Smooth muscle cell (in vitro differentiated cells): ENCODE results near the gene MALRD1. TPM values are rescaled to one million over a fixed set of nuclear protein-coding genes. Genes with fewer than 3 reads are reported as not detected.

Experiments used
- DNase-seq: peaks from one replicate; lab custom pipeline; 2025; ENCODE audit not compliant: unreplicated experiment; lab: John Stamatoyannopoulos, UW
- H2AFZ ChIP-seq: fragments of 200-600 bp; sonication (generic); 2 replicates; pipeline ENCODE4 v1.6.0; 2016; ENCODE audit warnings: antibody characterized with exemption, low read depth, mild to moderate bottlenecking
- H3F3A ChIP-seq: fragments of 200-600 bp; sonication (generic); 2 replicates; pipeline ENCODE4 v1.6.0; 2017; ENCODE audit warnings: antibody characterized with exemption, low read depth
- H3K27ac ChIP-seq: fragments of 200-600 bp; sonication (generic); 2 replicates; pipeline ENCODE4 v1.5.1; 2016; ENCODE audit warnings: low read depth, mild to moderate bottlenecking
- H3K27me3 ChIP-seq: fragments of 200-600 bp; sonication (generic); 2 replicates; pipeline ENCODE4 v1.6.1; 2016; ENCODE audit warnings: low read depth, mild to moderate bottlenecking
- H3K36me3 ChIP-seq: fragments of 200-600 bp; sonication (generic); 2 replicates; pipeline ENCODE4 v1.5.1; 2016; ENCODE audit warnings: low read depth
- H3K4me1 ChIP-seq: fragments of 200-600 bp; sonication (generic); 2 replicates; pipeline ENCODE4 v1.5.1; 2016; ENCODE audit warnings: low read depth
- H3K4me2 ChIP-seq: fragments of 200-600 bp; sonication (generic); 2 replicates; pipeline ENCODE4 v1.6.0; 2016; ENCODE audit warnings: mild to moderate bottlenecking
- H3K4me3 ChIP-seq: fragments of 200-600 bp; sonication (generic); 2 replicates; pipeline ENCODE4 v1.5.1; 2016; ENCODE audit warnings: mild to moderate bottlenecking
- H3K79me2 ChIP-seq: fragments of 200-600 bp; sonication (generic); 2 replicates; pipeline ENCODE4 v1.6.0; 2016; ENCODE audit warnings: low read depth, mild to moderate bottlenecking
- H3K9ac ChIP-seq: fragments of 200-600 bp; sonication (generic); 2 replicates; pipeline ENCODE4 v1.6.0; 2016; ENCODE audit warnings: low read depth
- H3K9me3 ChIP-seq: fragments of 200-600 bp; sonication (generic); replicated peaks from 2 replicates; pipeline ENCODE4 v1.5.1; 2016; ENCODE audit warnings: low read depth
- H4K20me1 ChIP-seq: fragments of 200-600 bp; sonication (generic); 2 replicates; pipeline ENCODE4 v1.6.0; 2016; ENCODE audit warnings: low read depth
- WGBS: methylation state at CpG from one replicate; pipeline ENCODE4 v1.1.7; 2016; ENCODE audit warnings: low lambda C conversion rate; 5-methylcytosine and 5-hydroxymethylcytosine counted together
- polyA plus RNA-seq: library from polyadenylated mRNA; unstranded; fragments of >200 nt; fragmentation: Nextera tagmentation; extraction: Ambion mirVana; gene quantifications from 2 replicates; pipeline ENCODE4 v1.2.1, GENCODE V29; 2016
- total RNA-seq: library from RNA; depleted of rRNA; stranded (reverse); fragments of >200 nt; gene quantifications from 2 replicates; pipeline ENCODE4 v1.2.3, GENCODE V29; 2014
- TF ChIP-seq, protein P1 (sequence below): fragments of 200-600 bp; sonication (generic); IDR thresholded peaks from 2 replicates; pipeline ENCODE4 v1.5.1; 2017; ENCODE audit warnings: borderline replicate concordance, mild to moderate bottlenecking, antibody characterized with exemption; ENCODE audit not compliant: insufficient read depth, poor library complexity, severe bottlenecking

The MALRD1 gene
- total and polyA plus RNA-seq, 2 experiments from 2014 or later, result 1.9 TPM; not detected in 1

DNA sequence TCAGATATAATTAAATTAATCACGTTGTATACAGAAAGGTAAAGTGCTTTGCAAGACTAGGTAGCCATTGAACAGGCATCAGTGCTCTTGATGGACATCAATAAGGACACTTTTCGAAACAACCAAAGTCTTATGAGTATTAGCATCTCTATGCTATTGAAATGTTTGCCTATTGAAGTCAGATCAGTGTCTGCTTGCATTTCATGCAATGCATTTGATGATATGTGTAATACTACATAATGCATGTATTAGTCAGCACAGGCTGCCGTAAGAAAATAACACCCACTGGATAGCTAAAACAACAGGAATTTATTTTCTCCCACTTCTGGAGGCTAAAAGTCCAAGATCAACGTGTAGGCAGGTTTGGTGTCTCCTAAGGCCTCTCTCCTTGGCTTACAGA, 558.4 kb downstream of the MALRD1 start:
- H3K36me3 ChIP-seq, result no peaks in the 10 kb centered on the region
- no peaks in the 10 kb centered on the region for H3K79me2 ChIP-seq
- 67% methylated on average over 4 of the region's 4 CpGs for WGBS
- no peak overlapping the region for H3K27ac ChIP-seq
- no peaks in the 10 kb centered on the region for H3K9me3 ChIP-seq
- H3K4me1 ChIP-seq, result no peaks in the 10 kb centered on the region
- H3K9ac ChIP-seq, result no peak overlapping the region
- no peaks in the 10 kb centered on the region for H4K20me1 ChIP-seq
- no peak overlapping the region for H2AFZ ChIP-seq
- DNase-seq, result no peak
- no peaks in the 10 kb centered on the region for H3F3A ChIP-seq
- TF ChIP-seq, protein P1, sequence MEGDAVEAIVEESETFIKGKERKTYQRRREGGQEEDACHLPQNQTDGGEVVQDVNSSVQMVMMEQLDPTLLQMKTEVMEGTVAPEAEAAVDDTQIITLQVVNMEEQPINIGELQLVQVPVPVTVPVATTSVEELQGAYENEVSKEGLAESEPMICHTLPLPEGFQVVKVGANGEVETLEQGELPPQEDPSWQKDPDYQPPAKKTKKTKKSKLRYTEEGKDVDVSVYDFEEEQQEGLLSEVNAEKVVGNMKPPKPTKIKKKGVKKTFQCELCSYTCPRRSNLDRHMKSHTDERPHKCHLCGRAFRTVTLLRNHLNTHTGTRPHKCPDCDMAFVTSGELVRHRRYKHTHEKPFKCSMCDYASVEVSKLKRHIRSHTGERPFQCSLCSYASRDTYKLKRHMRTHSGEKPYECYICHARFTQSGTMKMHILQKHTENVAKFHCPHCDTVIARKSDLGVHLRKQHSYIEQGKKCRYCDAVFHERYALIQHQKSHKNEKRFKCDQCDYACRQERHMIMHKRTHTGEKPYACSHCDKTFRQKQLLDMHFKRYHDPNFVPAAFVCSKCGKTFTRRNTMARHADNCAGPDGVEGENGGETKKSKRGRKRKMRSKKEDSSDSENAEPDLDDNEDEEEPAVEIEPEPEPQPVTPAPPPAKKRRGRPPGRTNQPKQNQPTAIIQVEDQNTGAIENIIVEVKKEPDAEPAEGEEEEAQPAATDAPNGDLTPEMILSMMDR, result no peak
- no peak overlapping the region for H3K4me3 ChIP-seq
- no peaks in the 10 kb centered on the region for H3K27me3 ChIP-seq
- H3K4me2 ChIP-seq, result no peak overlapping the region

DNA sequence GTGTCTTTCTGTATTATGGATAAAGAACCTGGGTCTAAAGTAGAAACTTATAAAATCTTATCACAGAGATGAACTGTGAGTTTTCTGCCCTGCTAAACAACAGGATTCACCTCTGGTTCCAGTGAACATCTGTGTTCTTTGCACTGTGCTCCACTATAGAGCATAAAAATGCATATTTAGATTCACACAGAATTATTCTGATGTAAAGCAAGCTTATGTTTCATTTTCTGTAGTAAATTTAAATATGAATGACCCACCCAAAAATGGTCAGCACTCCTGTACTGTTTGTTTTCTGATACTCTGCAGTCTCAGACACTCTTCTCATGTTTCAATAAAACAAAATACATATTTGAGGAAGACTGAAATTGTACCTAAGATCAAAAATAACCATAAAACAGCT, 563.2 kb downstream of the MALRD1 start:
- Histone ChIP-seq H4K20me1 (no peaks in the 10 kb centered on the region), H3K36me3 (no peaks in the 10 kb centered on the region), H3K4me1 (no peaks in the 10 kb centered on the region), H3K9me3 (no peaks in the 10 kb centered on the region), H3K4me2 (no peak overlapping the region), H3K27ac (no peak overlapping the region), H3K27me3 (no peaks in the 10 kb centered on the region), H3F3A (no peaks in the 10 kb centered on the region), H3K9ac (no peak overlapping the region), H3K79me2 (no peaks in the 10 kb centered on the region), H2AFZ (no peak overlapping the region), H3K4me3 (no peak overlapping the region)
- TF ChIP-seq, protein P1, result no peak
- no peak for DNase-seq

DNA sequence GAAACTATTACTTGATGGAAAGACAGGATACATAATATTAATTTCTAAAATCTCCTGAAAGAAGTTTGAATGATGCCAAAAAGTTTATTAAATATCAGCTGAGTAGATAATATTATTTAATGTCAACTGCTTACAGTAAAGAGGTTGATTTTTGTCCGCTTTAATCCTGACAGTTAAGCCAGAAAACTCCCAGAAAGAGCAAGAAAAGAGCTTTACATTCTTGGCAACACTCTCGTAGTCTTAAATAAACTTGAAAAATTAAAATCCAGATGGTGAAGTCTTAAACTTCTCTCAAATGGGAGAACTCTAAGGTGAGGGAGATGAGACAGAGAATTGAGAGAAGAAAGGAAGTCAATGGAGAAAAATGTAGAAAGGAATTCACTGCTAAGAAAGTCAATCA, 568.4 kb downstream of the MALRD1 start:
- Histone ChIP-seq H4K20me1 (no peaks in the 10 kb centered on the region), H3K27me3 (no peaks in the 10 kb centered on the region), H3K9ac (no peak overlapping the region), H3K9me3 (no peaks in the 10 kb centered on the region), H3K4me1 (no peaks in the 10 kb centered on the region), H3K79me2 (no peaks in the 10 kb centered on the region), H3K4me2 (no peak overlapping the region), H3K4me3 (no peak overlapping the region), H3F3A (no peaks in the 10 kb centered on the region), H3K27ac (no peak overlapping the region), H3K36me3 (no peaks in the 10 kb centered on the region), H2AFZ (no peak overlapping the region)
- 88% methylated on average over 2 of the region's 2 CpGs for WGBS
- no peak for DNase-seq
- TF ChIP-seq, protein P1, result no peak

DNA sequence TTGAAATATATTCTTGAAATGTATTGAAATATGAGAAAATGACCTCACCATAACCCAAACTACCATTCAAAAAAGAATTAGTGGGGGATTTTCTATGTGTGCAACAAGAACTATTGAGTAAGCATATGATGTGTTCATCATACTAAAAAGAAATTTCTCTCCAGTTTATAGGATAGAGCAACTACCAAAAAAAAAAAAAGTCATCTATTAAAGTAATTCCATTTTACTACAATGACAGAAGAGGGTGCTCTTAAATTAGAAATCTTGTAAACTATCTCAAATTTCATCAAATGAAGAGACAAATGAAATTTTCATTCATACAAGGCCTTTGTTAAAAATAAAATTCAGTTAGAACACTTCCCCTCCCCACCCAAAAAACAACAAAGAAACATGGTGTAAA, 572.2 kb downstream of the MALRD1 start:
- Histone ChIP-seq H3K9me3 (no peaks in the 10 kb centered on the region), H3K27ac (no peak overlapping the region), H3K36me3 (no peaks in the 10 kb centered on the region), H3K79me2 (no peaks in the 10 kb centered on the region), H3K4me1 (no peaks in the 10 kb centered on the region), H4K20me1 (no peaks in the 10 kb centered on the region), H3K9ac (no peak overlapping the region), H3K4me2 (no peak overlapping the region), H3F3A (no peaks in the 10 kb centered on the region), H3K4me3 (no peak overlapping the region), H2AFZ (no peak overlapping the region), H3K27me3 (no peaks in the 10 kb centered on the region)
- no peak for DNase-seq
- TF ChIP-seq, protein P1, result no peak
